HG02943 (cell line): Measurements from ENCODE around the gene BAZ2B.

Source experiments
- ATAC-seq: cut with Tn5 transposase; IDR thresholded peaks from one replicate; pipeline ENCODE4 v1.9.1; 2021; ENCODE audit warnings: mild to moderate bottlenecking, low read depth, moderate library complexity; ENCODE audit not compliant: unreplicated experiment

The BAZ2B gene

DNA sequence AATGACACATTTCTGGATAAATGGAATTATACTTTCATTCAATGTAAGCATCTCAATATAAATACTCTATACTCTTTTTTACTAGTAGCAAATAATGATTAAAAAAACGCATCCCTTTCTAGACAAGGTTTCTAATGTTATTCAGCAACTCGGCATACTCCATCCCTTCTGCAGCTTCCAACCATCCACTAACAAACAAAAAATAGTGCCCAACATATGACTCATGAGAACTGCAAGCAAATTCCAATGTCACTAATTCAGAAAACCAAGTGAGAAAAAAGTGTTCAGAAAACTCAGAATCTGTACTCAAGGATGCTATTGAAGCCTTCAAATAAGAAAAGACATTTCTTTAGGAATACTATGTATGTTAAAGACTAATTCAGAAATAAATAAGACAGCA is 140.0 kb downstream of the BAZ2B start:
- ATAC-seq = no peak

DNA sequence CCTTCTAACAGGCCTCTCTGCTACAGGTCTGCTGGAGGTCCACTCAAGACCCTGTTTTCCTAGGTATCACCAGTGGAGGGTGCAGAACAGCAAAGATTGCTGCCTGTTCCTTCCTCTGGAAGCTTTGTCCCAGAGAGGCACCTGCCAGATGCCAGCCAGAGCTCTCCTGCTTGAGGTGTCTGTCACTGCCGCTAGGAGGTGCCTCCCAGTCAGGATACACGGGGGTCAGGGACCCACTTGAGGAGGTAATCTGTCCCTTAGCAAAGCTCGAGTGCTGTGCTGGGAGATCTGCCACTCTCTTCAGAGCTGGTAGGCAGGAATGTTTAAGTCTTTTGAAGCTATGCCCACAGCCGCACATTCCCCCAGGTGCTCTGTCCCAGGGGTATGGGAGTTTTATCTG is 140.6 kb downstream of the BAZ2B start:
- ATAC-seq = no peak

- no peak for ATAC-seq
Measured at GRCh38 chr2:159471340-159471739, 145.0 kb downstream of the BAZ2B start.

DNA sequence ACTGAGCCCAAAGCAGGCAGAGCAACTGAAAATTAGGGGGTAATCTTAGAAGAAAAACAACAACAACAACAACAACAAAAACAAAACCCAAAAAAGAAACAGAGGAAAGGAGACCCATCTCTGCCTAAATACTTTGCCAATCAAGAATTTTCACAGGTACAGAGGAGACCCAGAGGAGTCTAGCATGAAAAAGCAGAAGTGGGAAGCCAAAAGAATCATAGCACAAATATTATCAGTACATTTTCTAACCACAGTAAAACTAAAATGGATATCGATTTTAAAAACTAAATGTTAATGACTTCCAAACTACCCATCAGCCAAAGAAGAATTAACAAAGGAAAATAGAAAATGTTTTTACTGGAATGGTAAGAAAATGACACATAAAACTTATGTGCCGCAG is 148.1 kb downstream of the BAZ2B start:
- ATAC-seq = no peak

GRCh38 chr2:159462961-159463360 is 153.4 kb downstream of the BAZ2B start:
- ATAC-seq = no peak

- ATAC-seq = no peak
Measured at GRCh38 chr2:159462201-159462785, 154.1 kb downstream of the BAZ2B start.

DNA sequence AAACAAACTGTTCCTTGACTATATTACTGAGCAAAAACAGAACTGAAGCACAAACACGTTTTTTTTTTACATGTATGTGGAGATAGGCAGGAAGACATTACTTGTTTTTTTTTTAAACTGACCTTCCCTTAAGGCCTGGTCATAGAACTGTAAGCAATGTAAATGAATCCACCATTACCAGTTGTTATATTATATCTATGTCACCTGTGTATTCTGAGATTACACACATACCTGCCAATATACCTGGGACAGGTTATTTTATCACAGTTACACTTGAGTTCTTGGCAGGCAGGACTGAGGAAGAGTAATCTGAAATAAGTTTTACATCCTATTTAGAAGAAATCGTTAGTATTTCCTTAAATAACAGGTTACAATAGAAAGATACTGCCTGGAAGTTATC is 155.3 kb downstream of the BAZ2B start:
- ATAC-seq = no peak

DNA sequence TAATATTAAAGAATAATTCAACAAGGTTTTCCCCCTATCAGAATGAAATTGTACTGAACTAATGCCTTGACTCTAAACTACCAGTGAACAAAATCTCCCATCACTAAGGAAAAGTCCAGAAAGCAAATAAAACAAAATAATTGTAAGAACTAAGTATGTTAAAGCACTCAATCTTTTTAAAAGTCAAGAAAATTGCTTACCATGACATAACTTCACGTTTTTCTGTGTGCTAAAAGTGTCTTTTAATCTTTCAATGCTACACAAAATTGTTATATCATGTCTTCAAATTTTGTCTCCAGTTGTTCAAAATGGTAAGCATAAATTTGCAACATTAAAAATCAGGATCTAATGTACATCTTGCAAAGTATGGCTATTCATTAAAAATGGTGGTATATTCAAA is 156.1 kb downstream of the BAZ2B start:
- ATAC-seq = no peak

GRCh38 chr2:159459279-159459678 is 157.1 kb downstream of the BAZ2B start:
- no peak for ATAC-seq

DNA sequence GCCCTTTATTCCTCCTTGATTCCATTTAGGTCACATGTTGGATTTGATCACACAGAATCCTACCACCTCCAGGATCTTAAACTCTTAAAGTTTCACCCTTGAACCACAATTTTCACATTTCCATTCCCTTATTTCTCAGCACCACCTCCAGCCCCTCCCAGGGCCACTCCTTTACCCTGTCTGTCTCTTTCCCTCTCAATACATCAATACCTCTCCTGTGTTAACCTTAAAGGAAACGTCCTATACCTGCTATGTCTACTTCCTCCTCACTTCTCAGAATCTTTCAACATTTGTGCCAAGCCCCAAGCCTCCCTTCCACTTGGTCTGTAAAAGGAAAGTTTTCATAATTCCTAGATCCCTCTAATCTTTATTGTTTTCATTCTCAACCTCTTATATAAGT is 158.8 kb downstream of the BAZ2B start:
- ATAC-seq = no peak

DNA sequence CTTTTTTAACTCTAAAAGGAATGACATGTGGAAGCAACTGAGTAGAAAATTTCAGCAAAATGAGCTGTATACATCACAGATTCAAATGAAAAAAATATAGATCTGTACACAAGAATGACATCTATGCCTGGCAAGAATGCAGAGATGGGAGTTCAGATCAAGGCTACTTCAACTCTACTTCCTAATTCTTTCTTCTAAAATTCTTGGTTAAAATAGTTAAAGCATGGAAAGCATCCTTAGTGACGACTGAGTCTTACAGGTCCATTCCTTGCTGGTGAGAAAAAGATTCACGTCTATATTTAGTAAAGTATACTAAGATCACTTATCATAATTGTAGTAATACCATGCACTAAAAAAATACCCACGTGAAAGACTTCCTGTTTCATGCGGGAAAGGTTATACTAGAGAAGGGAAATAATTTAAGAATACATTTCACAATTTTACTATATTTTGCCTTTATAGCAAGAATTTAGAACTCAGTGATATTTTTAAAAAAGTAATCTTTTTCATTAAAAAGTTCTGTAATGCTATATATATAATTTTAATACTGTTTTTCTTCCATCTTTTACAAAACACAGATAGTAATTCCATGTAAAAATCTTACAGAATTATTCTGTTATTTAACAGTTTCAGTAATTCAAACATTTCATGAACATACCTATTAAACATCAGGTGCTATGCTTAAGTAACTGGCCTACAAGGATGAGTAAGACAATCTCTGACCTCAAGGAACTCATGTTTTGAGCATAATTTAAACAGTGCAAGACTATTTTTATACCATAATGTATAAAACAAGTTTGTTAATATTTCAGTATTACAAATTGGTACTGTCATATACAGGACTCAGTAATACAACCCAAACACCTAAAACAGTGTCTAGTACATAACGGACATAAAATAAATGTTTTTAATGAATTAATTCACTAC is 159.6 kb downstream of the BAZ2B start:
- ATAC-seq = no peak

DNA sequence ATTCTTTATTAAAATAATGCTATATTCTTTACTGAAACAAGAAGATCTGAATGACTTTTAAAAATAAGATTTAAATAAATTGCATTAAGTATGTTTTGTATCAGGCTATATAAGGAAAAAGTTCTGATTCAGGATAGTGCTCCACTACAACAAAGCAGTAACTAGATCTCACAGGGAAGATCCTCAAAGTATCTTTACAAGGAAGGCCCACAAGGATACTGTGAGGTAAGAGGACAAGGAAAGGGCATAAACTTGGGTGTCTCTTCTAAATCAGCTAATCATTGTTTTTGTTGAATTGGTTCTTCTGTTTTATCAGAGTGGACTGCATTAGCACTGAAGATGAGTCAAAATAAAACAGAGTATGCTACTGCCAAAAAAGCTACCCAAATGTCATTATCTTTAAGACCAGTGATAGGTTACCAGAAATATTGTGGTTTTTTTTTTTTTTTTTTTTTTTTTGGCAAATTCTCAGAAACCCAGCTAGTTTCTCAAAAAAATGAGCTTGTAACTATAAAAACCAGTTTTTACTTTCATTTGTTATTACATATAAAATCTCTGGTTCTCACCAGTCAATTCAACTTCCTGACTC is 160.9 kb downstream of the BAZ2B start:
- no peak for ATAC-seq

- no peak for ATAC-seq
Measured at GRCh38 chr2:159454185-159454584, 162.2 kb downstream of the BAZ2B start.

DNA sequence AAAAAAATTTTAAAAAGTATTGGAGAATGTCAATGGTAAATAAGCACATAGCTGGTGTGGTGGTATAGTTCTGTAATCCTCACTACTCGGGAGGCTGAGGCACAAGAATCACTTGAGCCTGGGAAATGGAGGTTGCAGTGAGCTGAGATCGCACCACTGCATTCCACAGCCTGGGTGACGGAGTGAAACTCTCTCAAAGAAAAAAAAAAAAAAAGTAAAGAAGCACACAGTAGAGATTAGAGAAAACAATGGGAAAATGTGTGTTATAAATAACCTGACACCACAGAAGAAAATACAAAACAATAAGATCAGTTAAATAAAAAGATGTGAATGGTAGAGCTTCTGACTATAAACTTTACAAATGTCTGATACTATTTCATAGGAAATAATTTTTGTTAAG is 166.2 kb downstream of the BAZ2B start:
- no peak for ATAC-seq

DNA sequence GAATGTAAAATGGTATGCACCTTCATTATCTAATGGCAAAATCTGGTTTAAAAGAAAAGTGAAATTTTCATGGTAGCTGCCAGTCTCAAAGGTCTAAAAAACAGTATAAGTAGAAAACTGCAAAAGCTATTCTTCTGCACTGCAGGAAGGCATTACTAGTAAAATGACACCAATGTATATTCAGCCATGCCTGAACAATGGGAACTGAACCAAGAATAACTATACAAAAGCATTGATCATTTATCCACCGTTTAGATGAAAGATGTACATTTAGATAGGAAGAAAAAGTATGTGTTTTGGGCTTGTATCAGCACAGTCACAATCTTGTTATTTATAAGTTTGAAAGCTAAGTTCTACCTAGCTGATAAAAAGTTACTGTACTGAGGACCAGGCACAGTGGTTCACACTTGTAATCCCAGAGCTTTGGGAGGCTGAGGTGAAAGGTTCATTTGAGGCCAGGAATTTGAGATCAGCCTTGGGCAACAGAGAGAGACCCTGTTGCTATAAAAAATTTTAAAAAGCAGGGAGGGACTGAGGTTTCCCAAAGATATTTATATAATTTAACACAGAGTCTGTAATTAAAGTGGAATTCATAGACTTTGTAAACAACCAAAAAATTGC is 166.7 kb downstream of the BAZ2B start:
- ATAC-seq = no peak

- no peak for ATAC-seq
Measured at GRCh38 chr2:159446817-159447216, 169.5 kb downstream of the BAZ2B start.

DNA sequence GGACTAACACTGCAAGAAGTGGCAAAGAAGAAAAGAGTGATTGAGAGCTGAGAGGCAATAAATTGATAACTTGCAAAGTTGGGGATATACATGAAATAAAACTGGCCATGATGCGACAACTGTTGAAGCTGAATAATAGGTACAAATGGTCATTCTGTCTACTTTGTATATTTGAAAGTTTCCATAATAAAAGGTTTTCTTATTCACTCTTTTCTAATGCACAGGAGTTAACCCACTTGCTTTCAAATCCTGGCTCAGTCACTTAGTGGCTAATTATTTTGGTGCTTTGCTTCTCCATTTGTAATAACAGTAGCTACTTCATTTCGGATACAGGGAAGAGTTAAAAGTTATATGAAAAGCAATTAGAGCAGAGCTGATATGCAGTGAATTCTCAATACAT is 170.1 kb downstream of the BAZ2B start:
- ATAC-seq = no peak

GRCh38 chr2:159445307-159445706 is 171.0 kb downstream of the BAZ2B start:
- no peak for ATAC-seq

DNA sequence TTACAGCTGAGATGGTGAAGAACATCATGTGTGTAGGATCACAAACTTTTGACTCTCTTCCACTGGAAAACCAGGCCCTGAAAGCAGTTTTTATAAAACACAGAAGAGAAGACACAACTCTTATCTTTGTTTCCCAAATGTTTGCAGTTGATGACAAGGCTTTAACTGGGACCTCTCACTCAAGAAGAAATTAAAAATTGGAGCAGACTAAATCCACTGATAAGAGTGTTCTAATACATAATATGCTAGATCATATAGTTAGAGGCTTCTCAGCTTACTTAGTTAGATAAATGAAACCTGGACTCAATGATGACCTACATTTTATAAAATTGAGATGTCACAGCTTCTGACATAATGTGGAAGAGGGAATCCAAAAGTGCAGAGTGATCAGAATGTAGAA is 171.6 kb downstream of the BAZ2B start:
- ATAC-seq = no peak

GRCh38 chr2:159442159-159442852 is 174.0 kb downstream of the BAZ2B start:
- ATAC-seq = no peak

DNA sequence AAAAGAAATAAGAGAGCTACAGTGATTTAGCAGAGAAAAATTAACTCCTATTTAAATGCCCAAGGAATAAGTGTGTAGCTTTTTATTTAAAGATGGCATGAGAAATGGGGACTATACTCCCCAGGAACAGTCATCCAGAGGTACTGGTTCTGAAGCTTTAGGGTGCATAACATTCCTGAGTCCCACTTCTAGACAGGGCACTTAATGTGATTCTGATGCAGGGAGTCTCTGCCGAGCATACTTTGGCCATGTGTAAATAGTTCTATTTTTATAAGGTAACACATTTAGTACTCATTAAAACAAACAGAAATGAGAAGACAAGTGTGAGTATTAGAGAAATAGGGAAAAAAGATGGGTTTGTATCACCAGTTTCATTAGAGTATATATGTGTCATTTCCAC is 175.2 kb downstream of the BAZ2B start:
- no peak for ATAC-seq
